Glomerular endothelial cell (primary cell): ENCODE measurements around the gene PTPRO. TPM values are rescaled to one million over a fixed set of nuclear protein-coding genes. Genes with fewer than 3 reads are reported as not detected.

Experiments
- DNase-seq: peaks from one replicate; pipeline ENCODE4 v3.0.0-alpha.2; 2011; ENCODE audit warnings: low read depth, low spot score; ENCODE audit errors: extremely low read depth
- total RNA-seq: library from RNA; depleted of rRNA; stranded (reverse); fragments of >200 nt; gene quantifications from 2 replicates; pipeline ENCODE4 v1.2.3, GENCODE V29; 2015

The PTPRO gene
- total RNA-seq, 1 donor from 2014 or later, result not detected

- DNase-seq, result no peak
Observed at GRCh38 chr12:15443611-15444010, 121.3 kb downstream of the PTPRO start.

DNA sequence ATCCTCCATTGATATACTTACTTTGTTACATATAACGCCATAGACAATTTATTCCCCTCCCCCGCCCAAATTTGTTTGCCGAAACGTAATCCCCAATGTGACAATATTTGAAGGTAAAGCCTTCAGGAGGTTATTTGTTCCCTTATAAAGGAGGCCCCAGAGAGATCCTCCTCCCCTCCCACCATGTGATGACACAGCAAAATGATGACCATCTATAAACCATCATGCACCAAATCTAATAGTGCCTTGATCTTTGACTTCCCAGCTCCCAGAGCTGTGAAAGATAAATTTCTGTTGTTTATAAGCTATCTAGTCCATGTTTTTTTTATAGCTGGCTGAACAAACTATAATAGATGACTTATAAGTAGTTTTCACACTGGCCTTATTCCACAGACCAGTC lies 122.2 kb downstream of the PTPRO start:
- no peak for DNase-seq

GRCh38 chr12:15446807-15447206 lies 124.5 kb downstream of the PTPRO start:
- no peak for DNase-seq

DNA sequence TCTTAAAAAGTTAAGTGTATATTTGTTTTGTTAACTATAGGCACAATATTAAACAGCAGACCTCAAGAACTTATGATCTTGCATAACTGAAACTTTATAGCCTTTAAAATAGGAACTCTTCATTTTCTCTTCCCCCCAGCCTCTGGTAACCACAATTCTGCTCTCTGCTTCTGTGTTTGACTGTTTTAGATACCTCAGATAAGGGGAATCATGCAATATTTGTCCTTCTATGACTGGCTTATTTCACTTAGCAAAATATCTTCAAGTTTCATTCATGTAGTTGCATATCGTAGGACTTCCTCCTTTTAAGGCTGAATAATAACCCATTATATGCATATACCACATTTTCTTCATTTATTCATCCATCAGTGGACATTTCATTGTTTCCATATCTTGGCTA lies 131.3 kb downstream of the PTPRO start:
- no peak for DNase-seq

- no peak for DNase-seq
Observed at GRCh38 chr12:15458008-15458407, 135.7 kb downstream of the PTPRO start.

- DNase-seq, result no peak
Observed at GRCh38 chr12:15468911-15469310, 146.6 kb downstream of the PTPRO start.

DNA sequence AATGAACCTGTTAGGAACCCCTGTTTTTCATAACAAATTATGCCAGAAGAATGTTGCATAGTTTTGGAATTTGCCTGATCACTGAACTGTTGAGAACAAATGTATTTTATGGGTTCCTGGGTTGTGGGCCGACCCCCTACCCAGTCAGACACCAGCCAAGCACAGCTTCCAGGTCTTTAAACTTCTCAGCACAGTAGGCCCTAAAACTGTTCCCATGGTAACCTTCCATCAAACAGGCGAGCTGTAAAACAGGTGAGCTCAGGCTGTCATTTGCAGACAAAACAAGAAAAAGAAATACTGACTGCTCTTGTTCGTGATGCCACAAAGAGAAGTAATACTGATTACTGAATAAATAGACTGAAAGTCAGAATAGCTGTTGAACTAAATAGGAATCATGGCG lies 147.0 kb downstream of the PTPRO start:
- DNase-seq, result no peak

DNA sequence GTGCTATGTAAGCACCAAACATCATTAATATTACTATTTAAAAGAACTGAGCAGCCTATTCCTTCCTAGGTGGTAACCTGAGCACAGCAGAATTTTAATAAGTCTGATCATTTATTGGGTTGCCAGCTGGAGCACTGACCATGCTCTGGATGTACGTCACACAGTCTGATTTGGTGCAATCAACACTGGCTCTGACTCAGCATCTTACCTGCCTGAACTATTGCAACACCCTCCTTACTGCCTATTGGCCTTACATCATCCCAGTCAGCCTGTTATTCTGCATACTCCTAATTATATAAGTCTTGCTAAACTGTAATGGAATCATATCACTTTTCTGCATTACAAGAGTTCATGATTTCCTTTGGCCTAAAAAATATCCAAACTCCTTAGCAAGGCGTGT lies 149.7 kb downstream of the PTPRO start:
- DNase-seq, result no peak

GRCh38 chr12:15474766-15475165 lies 152.5 kb downstream of the PTPRO start:
- DNase-seq, result no peak

GRCh38 chr12:15477761-15478160 lies 155.5 kb downstream of the PTPRO start:
- DNase-seq, result no peak

DNA sequence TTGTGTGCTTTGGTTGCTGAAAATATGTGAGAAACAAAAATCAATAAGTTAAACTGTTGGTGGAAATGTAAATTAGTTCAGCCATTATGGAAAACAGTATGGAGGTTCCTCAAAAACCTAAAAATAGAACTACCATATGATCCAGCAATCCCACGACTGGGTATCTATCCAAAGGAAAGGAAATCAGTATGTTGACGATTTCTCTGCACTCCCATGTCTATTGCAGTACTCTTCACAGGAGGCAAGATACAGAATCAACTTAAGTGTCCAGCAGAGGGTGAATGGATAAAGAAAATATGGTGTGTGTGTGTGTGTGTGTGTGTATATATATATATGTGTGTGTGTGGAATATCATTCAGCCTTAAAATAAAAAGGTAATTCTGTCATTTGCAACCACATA lies 159.5 kb downstream of the PTPRO start:
- no peak for DNase-seq

DNA sequence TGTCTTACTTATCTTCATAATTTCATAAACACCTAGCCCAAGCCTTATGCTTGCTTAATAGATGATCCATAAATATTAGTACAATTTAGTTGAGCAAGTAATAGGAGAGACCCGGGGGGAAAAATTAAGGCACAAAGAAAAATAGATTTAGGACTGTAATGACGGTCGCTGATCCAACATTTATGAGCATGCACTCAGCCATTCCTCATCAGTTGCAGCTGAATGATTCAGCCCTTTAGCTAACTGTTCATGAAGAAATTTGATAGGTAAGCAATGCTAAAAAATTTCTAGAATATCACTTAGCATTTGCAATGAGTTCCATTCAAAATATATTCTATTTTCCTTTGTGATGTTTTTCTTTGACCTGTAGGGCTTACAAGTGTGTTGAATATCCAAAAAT lies 163.2 kb downstream of the PTPRO start:
- DNase-seq, result no peak

GRCh38 chr12:15486859-15487258 lies 164.6 kb downstream of the PTPRO start:
- no peak for DNase-seq

- no peak for DNase-seq
Observed at GRCh38 chr12:15488481-15488880, 166.2 kb downstream of the PTPRO start.

GRCh38 chr12:15494329-15495046 lies 172.2 kb downstream of the PTPRO start:
- DNase-seq, result no peak

DNA sequence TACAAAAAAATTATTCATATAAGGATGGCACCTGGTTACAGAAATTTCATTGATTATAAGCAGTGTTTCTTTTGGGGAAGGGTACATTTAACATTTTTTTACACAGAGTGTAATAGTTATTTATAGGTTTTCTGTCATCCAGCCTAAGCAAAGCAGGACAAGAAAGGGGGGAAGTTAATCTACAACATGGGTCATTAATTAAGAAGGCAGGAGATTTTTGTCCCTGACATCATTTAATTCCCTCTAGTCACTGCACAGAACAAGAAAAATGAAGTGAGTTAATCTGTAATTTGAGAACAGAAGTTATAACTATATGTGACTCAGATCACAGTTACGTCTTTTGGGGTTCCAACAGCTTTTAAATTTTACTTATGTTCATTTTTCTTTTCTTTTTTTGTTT lies 173.4 kb downstream of the PTPRO start:
- no peak for DNase-seq

- no peak for DNase-seq
Observed at GRCh38 chr12:15496738-15497137, 174.4 kb downstream of the PTPRO start.

GRCh38 chr12:15497671-15498292 lies 175.5 kb downstream of the PTPRO start:
- no peak for DNase-seq

- no peak for DNase-seq
Observed at GRCh38 chr12:15502211-15502610, 179.9 kb downstream of the PTPRO start.

DNA sequence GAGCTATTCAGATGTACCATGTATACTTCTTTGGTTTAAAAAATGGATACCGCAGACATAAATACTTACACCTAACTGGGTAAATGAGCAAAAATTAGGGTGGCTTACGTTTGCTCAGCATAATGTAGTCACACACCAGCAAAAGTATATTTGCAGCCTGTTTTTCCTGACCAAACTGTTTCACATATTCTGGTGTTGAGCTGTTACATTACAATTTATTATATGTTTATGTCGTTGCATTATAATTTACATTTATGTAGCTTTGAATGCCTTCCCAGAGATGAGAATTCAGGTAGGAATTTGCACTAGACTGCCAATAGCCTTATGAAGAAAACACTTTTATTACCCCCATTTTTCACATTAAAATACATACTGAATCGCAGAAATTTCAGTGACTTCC lies 183.3 kb downstream of the PTPRO start:
- no peak for DNase-seq

DNA sequence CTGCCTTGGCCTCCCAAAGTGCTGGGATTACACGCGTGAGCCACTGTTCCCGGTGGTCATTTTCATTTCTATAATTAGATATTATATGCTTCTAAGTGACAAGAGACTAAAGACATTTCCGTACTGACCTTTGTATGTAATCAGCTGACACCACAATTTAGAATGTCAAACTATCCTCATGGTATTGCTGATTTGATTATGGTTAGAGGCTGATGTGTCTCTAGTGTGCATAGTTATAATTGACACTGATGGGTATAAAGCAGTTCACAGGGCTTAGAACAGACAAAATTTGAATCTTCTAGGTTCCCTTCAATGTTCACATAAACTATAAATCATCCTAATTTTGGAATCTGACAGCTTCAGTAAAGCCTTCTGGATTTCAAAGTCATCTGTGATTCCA lies 192.7 kb downstream of the PTPRO start:
- DNase-seq, result no peak

DNA sequence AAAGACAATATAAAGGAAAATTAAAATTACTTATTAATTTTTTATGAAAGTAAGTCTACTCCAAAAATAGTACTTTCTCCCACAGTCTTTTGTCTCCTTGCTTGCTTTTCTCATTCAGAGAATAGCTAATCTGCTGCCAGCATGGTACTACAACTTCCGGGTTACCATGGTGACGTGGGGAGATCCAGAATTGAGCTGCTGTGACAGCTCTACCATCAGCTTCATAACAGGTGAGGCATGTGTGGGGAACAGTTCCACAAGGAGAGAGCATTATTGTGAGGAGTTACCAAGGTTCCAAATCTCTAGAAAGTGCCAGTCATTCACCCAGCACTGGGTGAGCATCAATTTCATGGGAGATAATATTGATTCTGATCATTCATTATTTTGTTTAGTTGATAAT lies 197.8 kb downstream of the PTPRO start:
- no peak for DNase-seq

- DNase-seq, result no peak
Observed at GRCh38 chr12:15520844-15521243, 198.5 kb downstream of the PTPRO start.
